Stimulated activated CD4-positive, alpha-beta T cell treated with anti-CD3 and anti-CD28 coated beads, TNF-alpha, amount 100 ng/mL, for 24 hours (primary cell): ENCODE measurements around the gene TPI1.
"Not testable (repeated sequence)": the region's sequence is repeated elsewhere in the genome, so short reads cannot be mapped to it uniquely, and the experiment has no call there.

Source experiments
- DNase-seq, 3 experiments: peaks; one replicate each; pipeline ENCODE4 v3.0.0-alpha.2; 2020; ENCODE audit warnings: low read depth in 3 of 3

TPI1 gene

DNA sequence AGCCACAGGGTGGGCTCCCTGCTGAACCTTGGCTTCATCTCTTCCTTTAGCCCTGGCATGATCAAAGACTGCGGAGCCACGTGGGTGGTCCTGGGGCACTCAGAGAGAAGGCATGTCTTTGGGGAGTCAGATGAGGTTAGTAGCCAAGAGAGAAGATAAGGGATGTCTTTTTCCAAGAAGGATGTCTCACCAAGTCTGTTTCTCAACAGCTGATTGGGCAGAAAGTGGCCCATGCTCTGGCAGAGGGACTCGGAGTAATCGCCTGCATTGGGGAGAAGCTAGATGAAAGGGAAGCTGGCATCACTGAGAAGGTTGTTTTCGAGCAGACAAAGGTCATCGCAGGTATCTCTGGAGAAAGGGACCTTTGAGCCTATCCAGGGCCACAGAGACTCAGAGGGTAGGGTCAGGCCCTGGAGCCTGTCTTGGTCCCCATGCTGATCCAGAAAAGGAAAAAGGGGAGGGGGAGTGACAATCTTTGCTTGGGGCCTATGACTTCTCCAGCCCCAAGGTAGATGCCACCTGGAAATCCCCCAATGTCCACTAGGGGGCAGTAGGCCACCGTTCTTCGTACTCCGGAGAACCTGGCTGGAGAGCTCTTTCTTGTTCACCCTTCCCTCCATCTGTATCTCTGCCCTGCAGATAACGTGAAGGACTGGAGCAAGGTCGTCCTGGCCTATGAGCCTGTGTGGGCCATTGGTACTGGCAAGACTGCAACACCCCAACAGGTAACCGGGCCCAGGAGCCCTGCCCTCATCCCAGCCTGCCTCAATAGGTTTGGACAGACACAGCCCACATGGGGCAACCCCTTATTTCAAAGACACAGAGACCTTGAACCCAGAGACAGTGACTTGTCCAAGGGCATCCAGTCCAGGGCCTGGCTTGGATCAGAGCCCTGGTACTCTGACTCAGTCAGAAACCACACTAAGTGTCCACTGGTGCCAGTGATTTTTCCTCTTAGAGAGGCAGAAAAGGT lies 2.0 kb downstream of the TPI1 start:
- peak; percentile 67 to 82 (median 76) for DNase-seq

DNA sequence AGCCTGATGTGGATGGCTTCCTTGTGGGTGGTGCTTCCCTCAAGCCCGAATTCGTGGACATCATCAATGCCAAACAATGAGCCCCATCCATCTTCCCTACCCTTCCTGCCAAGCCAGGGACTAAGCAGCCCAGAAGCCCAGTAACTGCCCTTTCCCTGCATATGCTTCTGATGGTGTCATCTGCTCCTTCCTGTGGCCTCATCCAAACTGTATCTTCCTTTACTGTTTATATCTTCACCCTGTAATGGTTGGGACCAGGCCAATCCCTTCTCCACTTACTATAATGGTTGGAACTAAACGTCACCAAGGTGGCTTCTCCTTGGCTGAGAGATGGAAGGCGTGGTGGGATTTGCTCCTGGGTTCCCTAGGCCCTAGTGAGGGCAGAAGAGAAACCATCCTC lies 3.0 kb downstream of the TPI1 start:
- not testable (repeated sequence) for DNase-seq

DNA sequence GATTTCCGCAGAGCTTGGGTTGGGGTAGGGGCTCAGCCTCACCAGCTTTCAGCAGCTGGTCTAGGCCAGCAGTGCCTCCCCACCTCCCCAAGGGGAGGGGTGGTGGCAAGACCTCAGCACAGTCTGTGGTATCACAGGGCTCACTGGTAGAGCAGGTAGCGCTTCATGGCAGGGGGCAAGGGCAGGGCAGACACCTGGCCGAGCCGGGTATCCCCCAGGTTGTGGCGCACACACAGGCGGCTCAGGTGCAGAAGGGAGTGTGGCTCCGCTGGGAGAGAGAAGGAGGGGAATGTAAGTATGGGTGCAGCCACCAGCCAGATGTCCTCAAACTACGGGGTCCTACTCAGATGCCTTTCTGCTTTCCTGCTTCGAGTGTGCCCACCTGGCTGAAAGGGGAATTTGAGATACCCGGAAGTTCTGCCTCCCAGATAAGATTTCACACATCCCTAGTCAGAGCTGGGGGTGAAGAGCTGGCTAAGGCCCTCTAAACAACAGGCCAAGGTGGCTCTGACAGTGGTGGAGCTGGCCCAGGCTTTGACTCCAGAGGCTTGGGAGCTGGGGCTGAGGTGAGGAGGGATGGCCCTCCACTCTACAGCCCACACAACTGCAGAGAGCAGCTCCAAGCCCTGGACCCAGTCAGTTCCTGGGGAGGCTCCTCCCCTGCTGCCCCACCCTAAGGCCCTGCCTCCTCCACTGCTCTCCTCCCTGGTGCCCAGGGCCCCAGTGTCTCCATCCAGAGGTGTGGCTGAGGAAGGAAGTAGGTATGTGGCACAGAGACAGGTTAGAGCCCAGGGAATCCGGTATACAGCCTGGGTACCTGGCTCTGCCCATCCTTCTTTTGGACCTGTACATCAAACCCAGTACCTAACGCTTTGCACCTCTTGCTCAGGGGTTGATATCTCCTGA lies 4.0 kb downstream of the TPI1 start:
- peak in 1 of 3 experiments; percentile 62 for DNase-seq

DNA sequence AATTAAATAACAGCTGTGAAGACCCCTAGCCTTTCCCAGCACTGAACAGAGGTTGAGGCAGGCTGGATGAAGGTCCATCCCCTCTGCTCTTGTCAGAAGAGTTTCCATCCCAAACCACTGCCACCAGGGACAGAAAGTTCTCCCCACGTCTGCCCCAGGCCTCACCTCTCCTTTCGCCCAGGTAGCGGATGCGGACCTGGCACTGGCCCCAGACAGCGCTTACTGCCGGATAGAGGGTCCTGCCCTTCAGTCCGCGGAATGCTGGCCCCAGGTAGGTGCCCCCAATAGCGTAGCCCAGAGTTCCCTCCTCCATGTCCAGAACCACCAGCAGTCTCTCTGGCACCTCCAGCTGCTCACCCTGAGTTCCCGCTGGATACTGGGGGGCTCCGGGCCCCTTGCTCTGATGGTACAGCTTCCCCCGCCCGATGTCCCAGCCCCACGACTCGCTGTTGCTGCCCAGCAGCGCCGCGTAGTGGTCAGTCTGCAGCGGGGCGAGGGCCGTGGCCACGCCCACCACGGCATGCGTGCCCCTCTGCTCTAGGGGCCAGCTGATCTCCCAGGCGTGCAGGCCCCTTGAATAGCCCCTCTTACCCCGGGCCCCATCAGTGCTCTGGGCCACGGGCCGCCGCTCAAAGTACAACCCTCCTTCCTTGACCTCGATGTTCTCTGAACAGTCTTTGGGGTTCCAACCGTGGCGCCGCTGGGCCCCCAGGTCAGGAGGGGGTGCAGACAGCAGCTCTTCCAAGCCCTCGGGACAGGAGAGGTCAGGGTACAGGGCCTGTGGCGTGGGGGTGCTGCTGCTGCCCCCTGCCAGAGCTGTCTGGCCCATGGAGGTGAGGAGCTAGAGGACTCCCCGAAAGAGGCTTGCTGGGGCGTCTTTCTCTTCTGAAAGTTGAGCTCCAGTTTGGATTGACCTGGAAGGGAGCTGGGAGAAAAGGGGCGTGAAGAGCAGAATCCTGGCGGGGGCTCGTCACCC lies 5.0 kb downstream of the TPI1 start:
- DNase-seq, result peak in 2 of 3 experiments; percentile 73 to 86

DNA sequence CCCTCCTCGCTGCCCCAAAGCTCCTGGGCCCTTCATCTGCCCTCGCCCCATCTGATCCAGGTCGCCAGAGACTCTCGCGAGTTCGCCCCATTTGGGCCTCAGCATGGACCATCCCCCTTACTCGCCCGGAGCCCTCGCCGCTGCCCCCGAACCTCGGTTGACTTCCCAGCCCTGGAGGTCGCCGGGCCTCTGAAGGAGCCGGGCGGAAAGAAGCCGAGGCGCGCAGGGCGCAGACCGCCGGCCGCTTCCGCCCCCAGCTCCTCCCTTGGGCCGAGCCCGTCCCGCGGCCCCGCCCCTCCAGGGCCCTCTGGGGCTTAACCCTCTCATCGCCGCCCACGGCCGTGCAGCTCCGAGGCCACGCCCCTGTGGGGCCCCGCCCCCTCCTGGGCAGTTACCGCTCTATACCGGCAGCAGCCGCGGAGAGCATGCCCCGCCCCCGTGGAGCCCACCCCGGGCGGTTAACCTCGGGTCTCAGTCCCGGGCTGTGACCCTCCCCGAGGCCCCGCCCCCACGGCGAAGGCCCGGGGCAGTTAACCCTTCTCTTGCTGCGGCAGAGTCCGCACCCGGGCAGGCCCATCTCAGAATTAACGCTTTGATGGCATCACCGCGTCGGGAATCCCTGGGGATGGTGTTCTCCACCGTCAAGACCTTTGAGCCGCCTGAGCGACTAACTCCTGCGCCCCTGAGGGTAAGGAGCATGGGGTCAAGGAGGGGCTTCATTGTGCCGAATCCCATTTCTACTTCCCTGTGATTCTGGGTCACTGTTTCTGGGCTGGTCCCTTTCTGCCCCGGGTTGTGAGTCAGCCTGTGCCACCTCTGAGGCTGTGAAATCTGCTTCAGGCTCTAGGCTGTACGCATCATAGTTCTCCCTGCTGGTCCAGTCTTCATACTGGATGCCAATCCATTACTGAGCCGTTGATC lies 6.0 kb downstream of the TPI1 start, which contains the start of gene SPSB2:
Gene SPSB2, minus strand, starts transcription at position 210 of the 921 bp plus-strand sequence. CDS start 402 bp downstream, outside the sequence.
- peak; percentile 98 to 100 (median 99) for DNase-seq

DNA sequence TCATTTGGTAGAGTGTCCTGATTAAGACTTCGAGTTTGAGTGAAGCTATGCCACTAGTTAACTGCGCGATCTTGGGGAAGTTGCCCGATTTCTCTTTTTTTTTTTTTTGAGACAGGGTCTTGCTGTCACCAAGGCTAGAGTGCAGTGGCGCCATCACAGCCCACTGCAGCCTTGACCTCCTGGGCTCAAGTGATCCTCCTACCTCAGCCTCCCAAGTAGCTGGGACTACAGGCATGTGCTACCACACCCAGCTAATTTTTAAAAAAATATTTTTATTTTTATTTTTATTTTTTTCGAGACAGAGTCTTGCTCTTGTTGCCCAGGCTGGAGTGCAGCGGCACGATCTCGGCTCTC lies 6.7 kb downstream of the TPI1 start:
- DNase-seq, result not testable (repeated sequence)

DNA sequence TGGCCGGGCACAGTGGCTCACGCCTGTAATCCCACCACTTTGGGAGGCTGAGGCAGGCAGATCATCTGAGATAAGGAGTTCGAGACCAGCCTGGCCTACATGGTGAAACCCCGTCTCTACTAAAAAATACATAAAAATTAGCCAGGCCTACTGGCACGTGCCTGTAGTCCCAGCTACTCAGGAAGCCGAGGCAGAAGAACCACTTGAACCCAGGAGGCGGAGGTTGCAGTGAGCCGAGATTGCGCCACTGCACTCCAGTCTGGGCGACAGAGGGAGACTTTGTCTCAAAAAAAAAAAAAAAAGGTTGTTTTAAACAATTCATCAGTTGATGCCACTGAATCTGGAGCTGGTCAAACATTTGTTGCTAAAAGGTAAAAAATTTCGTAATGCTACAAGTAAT lies 12.5 kb downstream of the TPI1 start:
- DNase-seq, result not testable (repeated sequence)

DNA sequence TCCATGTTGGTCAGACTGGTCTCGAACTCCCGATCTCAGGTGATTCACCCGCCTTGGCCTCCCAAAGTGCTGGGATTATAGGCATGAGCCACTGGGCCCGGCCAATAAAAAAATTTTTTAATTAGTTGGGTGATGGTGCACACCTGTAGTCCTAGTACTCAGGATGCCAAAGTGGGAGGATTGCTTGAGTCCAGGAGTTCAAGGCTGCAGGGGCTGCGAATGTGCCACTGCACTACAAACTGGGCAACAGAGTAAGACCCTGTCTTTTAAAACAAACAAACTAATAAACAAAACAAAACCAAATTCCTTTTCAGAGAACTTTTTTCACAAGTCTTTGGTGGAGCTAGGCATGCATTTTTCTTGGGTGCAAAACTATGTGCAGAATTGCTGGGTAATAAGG lies 15.9 kb downstream of the TPI1 start:
- no peak for DNase-seq

DNA sequence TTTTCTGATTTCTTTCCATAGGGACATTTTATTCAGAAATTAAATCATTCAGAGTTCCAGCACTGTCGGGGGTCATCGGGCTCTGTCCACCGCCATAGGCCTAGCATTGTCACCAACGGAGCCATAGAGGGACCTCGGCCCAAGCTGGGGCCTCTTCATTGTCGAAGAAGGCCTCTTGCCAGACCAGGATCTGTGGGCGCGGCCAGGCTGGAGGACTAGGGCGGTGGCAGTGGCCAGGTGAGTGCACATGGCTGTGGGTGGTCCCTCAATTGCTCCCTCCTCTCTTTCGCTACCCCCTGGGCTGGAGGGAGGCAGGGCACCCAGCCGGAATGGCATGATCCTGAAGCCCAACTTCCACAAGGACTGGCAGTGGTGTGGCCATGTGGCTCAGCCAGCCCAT lies 16.4 kb downstream of the TPI1 start:
- DNase-seq, result no peak

DNA sequence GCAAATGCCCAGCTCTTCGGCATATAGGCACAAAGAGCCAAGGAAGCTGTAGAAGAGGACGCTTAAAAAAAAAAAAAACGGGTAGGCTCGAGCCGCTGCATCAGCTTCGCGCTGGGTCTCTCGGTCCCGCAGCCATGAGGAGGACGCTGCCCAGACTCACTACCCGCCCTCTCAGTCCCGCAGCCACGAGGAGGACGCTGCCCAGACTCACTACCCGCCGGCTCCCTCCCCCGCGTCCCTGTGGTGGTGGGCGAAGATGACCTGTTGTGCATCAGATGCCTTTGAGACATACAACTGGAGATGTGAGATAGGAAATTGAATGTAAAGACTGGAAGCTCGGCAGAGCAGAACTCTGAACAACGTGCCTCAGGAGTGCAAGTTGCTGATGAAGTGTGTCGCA lies 17.2 kb downstream of the TPI1 start:
- no peak for DNase-seq

DNA sequence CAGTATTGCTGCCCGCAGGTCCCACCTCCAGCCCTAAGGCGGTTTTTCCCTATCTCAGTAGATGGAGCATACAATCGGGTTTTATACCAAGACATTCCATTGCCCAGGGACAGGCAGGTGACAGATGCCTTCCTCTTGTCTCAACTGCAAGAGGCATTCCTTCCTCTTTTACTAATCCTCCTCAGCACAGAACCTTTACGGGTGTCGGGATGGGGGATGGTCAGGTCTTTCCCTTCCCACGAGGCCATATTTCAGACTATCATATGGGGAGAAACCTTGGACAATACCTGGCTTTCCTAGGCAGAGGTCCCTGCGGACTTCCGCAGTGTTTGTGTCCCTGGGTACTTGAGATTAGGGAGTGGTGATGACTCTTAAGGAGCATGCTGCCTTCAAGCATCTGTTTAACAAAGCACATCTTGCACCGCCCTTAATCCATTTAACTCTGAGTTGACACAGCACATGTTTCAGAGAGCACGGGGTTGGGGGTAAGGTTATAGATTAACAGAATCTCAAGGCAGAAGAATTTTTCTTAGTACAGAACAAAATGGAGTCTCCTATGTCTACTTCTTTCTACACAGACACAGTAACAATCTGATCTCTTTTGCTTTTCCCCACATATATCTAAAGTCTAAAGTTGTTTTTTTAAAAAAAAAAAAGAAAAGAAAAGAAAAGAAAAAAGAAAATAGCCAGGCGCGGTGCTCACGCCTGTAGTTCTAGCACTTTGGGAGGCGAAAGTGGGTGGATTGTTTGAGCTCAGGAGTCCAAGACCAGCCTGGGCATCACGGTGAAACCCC lies 19.1 kb downstream of the TPI1 start:
- not testable (repeated sequence) for DNase-seq

DNA sequence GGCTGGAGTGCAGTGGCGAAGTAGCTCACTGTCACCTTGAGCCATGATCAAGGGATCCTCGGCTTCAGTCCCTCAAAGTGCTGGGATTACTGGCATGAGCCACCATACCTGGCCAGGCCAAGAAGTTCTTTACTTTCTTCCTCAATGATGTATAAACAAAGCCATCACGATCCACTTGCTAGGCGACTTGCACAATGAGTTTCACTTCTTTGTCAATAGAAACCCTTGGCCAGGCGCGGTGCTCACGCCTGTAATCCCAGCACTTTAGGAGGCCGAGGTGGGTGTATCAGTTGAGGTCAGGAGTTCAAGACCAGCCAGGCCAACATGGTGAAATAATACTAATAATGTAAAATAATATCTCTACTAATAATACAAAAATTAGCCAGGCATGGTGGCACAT lies 20.1 kb downstream of the TPI1 start:
- no peak for DNase-seq

DNA sequence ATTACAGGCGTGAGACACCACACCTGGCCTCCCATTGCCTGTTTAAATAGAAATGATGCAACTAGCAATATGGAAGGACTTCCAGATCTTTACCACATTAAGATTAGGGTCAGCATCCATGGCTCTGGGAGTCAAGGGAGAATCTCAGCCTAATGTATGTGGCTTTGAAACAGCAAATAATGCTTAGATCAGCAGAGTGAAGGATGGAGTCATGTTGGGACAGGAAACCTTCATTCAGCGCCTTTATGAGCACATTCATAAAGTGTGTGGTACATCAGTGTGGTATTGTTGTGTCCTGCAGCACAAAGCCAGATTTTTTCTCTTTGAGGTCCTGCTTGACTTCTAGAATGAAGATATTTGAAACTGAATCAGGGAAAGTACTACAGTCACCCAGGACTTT lies 21.0 kb downstream of the TPI1 start:
- DNase-seq, result no peak

DNA sequence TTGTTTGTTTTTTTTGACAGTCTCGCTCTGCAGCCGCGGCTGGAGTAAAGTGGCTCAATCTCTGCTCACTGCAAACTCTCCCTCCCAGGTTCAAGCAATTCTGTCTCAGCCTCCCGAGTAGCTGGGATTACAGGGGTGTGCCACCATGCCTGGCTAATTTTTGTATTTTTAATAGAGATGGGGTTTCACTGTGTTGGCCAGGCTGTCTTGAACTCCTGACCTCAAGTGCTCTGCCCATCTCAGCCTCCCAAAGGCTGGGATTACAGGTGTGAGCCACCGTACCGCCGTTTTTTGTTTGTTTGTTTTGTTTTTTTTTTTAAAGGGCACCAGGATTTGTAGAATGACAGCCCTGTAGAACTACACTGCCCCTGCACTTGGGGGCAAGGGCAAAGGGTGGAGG lies 21.5 kb downstream of the TPI1 start:
- DNase-seq, result not testable (repeated sequence)

DNA sequence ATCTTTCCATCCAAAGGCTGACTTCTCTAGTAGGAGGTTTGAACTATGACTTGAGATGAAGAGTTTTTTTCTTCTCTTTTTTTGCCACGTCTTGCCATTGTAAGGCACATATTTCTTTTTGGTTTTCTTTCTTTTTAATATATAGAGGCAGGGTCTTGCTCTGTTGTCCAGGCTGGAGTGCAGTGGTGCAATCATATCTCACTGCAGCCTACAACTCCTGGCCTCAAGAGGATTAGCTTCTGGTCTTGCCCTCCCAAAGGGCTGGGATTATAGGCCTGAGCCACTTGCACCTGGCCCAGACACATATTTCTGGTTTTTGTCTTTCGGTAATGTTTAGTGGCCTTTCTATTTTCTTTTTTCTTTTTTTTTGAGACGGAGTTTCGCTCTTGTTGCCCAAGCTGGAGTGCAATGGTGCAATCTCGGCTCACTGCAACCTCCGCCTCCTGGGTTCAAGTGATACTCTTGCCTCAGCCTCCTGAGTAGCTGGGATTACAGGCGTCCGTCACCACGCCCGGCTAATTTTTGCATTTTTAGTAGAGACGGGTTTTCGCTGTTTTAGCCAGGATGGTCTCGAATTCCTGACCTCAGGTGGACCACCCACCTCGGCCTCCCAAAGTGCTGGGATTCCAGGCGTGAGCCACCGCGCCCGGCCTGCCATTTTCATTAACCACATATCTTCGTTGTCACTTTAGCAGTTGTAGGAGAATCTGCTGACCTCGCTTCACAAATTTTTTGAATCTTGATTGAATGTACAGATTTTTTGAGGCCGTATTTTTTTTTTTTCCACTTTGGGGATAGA lies 22.6 kb downstream of the TPI1 start:
- DNase-seq, result not testable (repeated sequence)

DNA sequence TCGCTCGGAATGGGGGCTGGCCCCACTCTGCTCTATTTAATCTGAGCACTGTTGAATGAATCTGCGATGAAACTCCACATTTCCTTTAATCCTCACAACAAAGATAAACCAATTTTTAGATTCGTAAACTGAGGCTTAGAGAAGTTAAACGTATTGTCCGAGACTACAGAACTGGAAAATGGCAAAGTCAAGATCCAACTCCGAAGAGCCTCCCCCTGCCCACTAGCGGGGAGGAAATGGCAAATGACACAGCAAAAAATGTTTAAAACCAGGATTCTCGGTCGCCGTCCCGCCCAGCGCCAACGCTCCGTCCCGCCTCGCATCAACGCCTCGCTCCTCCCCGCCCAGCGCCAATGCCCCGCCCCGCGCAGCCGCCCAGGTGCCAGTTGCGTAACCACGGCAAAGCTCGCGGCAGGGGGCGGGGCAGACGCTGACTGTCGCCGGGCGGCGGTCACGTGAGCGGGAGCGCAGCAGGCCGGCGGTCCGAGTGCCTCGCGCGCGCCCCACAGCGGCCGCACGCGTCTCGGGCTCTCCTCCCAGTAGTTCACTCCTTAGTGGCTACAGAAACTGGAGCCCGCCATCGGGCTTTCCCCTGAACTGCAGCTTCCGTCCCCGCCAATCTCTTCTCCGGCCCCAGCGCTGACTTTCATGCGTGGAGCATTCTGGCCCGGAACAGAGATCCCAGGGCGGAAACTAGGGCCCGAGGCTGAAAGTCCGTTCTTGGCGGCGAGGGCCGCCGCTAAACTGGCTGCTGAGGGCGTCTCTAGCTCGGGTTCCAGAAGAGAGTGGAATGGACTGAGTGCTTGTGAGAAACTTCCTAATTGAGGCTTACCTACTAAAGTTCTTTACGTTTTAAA lies 23.7 kb downstream of the TPI1 start:
- DNase-seq, result peak; percentile 96 to 99 (median 97)

DNA sequence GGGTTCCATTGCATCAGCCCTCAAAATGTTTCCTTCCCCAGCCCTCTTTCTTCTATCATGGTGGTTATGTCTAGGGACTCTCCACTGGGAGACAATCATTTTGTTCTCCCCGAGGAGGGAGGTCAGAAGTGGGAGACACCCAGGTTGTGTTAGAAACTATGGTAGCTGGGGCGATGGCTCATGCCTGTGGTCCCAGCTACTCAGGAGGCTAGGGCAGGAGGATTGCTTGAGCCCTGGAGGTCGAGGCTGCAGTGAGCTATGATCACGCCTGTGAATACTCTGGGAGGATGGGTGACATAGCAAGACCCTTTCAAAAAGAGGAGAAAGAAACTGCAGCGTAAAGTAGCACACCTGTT lies 24.3 kb downstream of the TPI1 start:
- no peak for DNase-seq

DNA sequence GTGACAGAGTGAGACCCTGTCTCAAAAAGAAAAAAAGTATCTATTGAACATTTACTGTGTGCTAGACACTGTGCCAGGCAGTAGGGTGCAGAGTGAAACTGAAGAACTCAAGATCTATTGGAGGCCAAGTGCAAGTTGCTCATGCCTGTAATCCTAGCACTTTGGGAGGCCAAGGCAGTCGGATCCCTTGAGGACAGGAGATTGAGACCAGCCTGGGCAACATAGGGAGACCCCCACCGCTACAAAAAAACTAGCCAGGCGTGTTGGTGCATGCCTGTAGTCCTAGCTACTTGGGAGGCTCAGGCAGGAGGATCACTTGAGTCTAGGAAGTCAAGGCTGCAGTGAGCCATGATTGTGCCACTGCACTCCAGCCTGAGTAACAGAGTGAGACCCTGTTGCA lies 25.4 kb downstream of the TPI1 start:
- DNase-seq, result not testable (repeated sequence)
